Stimulated activated CD8-positive, alpha-beta memory T cell treated with anti-CD3 and anti-CD28 coated beads, Interleukin-4, amount 100 ng/mL, for 48 hours (primary cell): ENCODE data around the gene EXOC3L2.
A peak's percentile ranks its signal among the peaks of the same experiment; 100 is the strongest.
"Not testable (repeated sequence)": the region's sequence is repeated elsewhere in the genome, so short reads cannot be mapped to it uniquely, and the experiment has no call there.

Experiments used
- DNase-seq: peaks from one replicate; pipeline ENCODE4 v3.0.0-alpha.2; 2020

EXOC3L2 gene

GRCh38 chr19:45254044-45254531, 8.9 kb upstream of the EXOC3L2 start:
- no peak for DNase-seq

DNA sequence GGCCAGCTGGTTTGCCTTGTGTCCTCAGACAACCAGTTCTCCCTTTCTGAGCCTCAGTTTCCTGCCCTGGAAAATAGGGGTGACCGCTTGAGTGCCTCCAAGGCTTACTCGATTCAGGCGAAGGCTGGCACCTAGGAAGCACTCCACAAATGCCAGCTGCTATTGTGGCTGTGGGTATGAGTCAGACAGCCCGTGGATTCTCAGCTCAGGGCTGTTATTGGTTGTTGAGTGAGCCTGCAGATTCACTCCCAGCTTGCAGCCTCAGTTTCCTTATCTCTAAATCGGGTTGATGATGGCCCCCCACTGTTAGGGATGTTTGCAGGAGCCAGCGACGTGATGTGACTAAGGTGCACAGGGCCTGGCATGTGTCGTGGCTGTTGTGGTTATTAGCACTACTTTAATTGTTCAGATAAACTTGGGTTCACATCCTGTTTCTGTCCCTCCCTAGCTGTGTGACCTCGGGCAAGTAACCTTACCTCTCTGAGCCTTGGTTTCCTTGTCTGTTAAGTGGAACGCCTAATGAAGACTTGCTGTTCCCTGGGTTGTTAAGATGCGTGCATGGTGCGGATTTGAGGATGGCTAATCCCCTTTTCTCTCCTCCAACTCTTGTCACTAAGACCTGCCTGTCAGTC, 8.3 kb upstream of the EXOC3L2 start:
- peak; percentile 30 for DNase-seq

GRCh38 chr19:45251452-45252354, 6.5 kb upstream of the EXOC3L2 start:
- peak; percentile 31 for DNase-seq

DNA sequence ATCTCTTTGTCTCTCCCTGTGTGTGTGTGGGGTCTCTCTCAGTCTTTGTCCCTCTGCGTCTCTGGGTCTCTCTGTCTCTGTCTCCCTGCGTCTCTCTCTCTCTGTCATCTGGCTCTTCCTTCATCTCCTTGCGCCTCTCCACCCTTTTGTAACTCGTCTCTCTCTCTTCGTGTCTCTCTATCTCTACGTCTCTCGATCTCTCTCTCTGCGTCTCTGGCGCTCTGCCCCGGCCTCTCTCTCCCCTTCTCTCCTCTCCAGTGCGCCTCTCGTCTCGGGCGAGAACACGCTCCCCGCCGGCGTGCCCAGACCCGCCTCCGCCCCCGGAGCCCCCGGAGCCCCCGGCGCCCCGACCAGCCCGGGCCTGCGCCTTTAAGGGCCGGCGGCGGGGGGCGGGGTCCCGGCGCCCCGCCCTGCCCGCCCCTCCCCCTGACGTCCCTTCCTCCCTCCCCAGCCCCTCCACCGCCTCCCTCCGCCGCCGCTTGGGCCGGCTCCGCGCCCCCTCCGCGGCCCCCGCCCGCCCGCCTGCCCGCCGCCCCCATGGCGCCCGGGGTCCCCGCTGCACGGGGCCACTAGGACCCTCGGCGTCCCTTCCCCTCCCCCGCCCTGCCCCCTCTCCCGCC, 5.7 kb upstream of the EXOC3L2 start, which contains the start of gene MARK4:
TSS of gene MARK4 (plus strand) at position 440 of the 620 bp plus-strand sequence. CDS start 318 bp downstream, outside the sequence.
- peak; percentile 64 for DNase-seq

DNA sequence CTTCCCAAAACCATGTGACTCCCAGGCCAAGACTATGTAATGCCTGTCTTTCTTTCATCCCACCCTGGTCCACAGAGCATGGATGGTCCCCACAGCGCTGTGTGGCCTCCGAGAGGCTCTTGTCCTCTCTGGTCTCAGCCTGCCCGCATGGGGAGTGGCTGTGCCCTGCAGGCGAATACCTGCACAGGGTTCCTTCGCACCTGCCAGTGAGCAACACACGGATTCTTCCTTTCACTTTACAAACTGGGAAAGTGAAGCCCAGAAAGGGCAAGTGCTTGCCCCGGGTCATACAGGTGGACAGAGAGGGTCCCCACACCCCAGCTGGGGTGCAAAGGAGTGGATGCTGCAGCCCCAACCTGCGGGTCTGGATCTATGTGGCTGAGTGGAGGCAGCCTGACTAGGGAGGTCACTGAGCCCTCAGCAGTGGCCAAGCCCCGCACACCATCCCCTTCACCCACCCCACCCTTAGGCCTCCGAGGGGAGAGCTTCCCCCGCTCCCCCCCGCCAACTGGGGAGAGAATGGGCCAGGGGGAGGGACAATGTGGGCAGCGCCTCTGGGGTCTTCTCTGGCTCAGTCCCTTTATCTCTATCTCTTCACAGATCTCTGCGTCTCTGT, 5.1 kb upstream of the EXOC3L2 start:
- no peak for DNase-seq

GRCh38 chr19:45249261-45250033, 4.2 kb upstream of the EXOC3L2 start:
- DNase-seq, result no peak

DNA sequence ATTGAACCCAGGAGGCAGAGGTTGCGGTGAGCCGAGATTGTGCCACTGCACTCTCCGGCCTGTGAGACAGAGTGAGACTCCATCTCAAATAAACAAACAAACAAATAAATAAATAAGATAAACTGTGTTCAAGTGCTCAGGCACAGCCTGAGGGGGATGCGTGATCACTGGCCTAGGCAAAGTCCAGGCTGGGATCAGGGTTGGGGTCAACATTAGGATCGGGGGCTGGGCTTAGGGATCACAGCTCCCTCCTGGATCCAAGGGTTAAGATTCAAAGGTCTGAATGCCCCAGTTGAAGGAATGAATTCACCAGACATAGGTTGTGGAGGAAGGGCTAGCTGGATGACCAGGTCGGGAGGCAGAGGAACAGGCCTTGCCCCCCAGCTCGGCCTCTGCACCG, 1.9 kb upstream of the EXOC3L2 start:
- DNase-seq, result no peak

DNA sequence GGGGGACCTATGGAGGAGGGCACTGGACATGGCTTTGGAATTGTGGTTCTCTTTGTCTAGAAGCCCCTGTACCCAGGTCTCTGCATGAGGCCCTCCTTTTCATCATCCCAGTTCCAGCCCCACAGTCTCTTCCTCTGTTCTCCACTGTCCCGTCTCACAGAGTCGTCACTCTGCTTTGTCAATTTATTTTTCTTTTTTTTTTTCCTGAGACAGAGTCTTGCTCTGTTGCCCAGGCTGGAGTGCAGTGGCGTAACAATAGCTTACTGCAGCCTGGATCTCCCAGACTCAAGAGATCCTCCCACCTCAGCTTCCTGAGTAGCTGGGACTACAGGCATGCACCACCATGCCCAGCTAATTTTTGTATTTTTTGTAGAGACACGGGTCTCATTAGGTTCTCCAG, 619 bp upstream of the EXOC3L2 start:
- DNase-seq, result no peak

- DNase-seq, result no peak
Measured at GRCh38 chr19:45244133-45244794, 943 bp downstream of the EXOC3L2 start.

- DNase-seq, result no peak
Measured at GRCh38 chr19:45243144-45243732, 2.0 kb downstream of the EXOC3L2 start.

GRCh38 chr19:45238556-45238955, 6.7 kb downstream of the EXOC3L2 start:
- no peak for DNase-seq

DNA sequence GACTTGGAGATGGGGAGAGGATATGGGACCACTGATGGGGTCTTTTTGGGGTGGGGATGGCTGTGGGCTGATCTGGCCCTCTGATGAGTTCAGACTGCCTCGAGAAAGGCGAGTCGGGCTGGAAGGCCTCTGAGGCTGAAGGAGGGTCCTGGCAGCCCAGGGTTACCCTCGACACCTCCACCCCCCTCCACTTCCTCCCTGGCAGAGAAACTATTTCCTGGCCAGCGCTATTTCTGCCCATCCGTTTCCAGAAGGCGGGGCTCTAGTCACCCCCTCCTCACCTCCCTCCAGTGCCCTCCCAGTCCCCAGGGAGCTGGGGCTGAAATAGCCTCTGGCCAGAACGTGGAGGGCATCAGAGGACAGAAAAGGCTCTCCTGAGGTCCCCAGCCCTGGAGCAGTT, 9.7 kb downstream of the EXOC3L2 start:
- no peak for DNase-seq

GRCh38 chr19:45234089-45234869, 10.9 kb downstream of the EXOC3L2 start:
- DNase-seq, result no peak

DNA sequence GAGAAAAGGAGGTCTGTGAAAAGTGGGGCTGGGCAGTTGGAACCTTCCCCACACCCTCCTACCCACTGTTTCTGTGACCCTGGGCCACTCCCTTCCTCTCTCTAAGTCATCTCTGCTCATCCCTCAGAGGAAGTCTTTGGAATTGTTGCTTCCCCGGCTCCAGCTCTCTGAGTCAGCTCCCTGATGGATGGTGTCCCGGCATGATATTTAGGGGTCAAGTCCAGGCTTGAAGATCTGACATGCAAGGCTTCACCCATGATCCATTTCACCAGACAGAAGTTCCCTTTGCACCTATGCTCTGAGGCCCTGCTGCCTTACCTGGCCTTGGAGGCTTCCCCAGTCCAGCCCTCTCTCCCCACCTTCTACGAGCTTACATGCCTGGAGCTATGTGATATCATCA, 13.3 kb downstream of the EXOC3L2 start:
- no peak for DNase-seq

DNA sequence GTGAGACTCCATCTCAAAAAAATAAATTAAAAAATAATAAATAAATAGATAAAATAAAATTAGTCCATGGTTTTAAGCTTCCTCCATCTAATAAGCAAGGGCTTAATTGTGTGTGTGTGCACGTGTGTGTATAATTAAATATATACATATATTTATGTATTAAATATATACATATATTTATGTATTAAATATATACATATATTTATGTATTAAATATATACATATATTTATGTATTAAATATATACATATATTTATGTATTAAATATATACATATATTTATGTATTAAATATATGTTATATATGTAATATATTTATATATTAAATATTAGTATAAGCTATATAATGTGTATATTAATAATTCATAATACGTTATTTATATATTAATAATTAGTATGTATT, 16.2 kb downstream of the EXOC3L2 start:
- not testable (repeated sequence) for DNase-seq

DNA sequence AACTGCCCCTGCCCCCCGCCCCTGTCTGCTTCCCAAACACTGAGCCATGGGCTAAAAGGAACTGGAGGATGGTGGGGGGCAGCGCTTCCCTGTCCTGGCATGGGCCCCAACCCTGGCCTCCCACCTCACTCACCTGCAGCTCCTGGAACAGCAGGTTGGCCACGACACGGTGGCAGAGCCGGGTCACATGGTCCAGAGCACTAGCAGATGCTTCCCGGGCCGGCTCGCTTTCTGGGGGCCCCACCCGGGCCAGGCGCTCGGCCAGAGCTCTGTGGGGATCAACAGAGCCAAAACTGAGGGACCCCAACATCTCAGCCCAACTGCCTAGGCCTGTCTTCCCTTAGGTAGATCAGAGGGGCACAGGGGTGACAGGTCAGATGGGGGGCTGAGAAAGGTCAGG, 20.6 kb downstream of the EXOC3L2 start:
- no peak for DNase-seq

- DNase-seq, result no peak
Measured at GRCh38 chr19:45223879-45224278, 21.3 kb downstream of the EXOC3L2 start.

DNA sequence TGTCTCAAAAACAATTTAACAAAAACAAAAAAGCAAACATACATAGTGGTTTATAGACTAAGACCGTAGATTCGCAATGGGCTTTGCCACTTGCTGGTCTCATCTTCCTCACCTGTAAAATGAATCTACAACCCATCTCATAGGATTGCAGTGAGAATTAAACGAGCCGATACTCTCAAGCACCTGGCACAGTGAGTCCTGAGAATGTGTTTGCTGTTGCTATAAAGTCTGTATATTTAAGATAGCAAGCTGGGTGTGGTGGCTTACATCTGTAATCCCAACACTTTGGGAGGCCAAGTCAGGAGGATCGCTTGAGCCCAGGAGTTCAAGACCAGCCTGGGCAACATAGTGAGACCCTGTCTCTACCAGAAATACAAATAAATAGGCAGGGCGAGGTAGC, 22.5 kb downstream of the EXOC3L2 start:
- no peak for DNase-seq

DNA sequence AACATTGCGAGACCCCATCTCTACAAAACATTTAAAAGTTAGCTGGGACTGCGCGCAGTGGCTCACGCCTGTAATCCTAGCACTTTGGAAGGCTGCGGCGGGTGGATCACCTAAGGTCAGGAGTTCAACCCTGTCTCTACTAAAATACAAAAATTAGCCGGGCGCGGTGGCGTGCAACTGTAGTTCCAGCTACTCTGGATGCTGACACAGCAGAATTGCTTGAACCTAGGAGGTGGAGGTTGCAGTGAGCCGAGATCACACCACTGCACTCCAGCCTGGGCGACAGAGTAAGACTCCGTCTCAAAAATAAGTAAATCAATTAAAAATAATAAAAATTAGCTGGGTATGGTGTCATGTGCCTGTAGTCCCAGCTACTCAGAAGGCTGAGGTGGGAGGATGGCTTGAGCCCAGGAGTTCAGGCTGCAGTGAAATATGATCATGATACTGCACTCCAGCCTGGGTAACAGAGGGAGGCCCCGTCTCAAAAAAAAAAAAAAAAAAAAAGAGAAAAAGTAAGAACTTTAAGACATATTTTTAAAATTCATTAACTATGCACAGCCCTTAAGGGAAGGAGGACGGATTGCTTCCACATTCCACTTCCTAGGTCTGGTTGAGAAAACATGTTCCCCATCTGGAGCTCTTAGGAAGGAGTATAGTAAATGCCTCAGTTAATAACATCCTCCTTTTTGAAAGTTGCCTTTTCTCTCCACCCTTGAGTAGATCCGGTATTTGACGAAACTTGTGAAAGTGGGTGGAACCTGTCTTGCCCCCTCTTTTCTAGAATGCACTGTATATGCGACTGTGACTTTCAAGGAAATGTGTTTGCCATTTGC, 26.1 kb downstream of the EXOC3L2 start:
- DNase-seq, result no peak

GRCh38 chr19:45218426-45218825, 26.8 kb downstream of the EXOC3L2 start:
- DNase-seq, result no peak
